GM08714 (cell line): ENCODE results near the gene ARHGEF19.
"Not testable (repeated sequence)": the region's sequence is repeated elsewhere in the genome, so short reads cannot be mapped to it uniquely, and the experiment has no call there.

Source experiments
- H3K4me3 ChIP-seq: fragments of 200-500 bp; sonication (Bioruptor generic); 2 replicates; pipeline ENCODE4 v1.5.1; 2014; ENCODE audit warnings: mild to moderate bottlenecking, low read length, inconsistent platforms
- ZNF274 ChIP-seq: IDR thresholded peaks from 2 replicates; pipeline ENCODE4 v1.6.1; 2012; ENCODE audit warnings: mild to moderate bottlenecking, low read depth, low read length

Gene ARHGEF19

GRCh38 chr1:16236511-16237342, 24.3 kb upstream of the ARHGEF19 start, which contains the start of gene CPLANE2:
Gene CPLANE2 (minus strand): TSS chr1:16237183. CDS start chr1:16236742, 441 bp downstream.
- TF ChIP-seq ZNF274, result no peak
- H3K4me3 ChIP-seq, result peak within 1 kb of the TSS; percentile 83

GRCh38 chr1:16235944-16236510, 23.6 kb upstream of the ARHGEF19 start:
- no peak for TF ChIP-seq ZNF274
- H3K4me3 ChIP-seq, result peak overlapping the region; percentile 83; the same call in 1 of the 2 replicates

GRCh38 chr1:16235347-16235746, 22.9 kb upstream of the ARHGEF19 start:
- TF ChIP-seq ZNF274, result no peak
- no peak overlapping the region for H3K4me3 ChIP-seq

- no peak for TF ChIP-seq ZNF274
- no peak overlapping the region for H3K4me3 ChIP-seq
Observed at GRCh38 chr1:16233431-16233830, 21.0 kb upstream of the ARHGEF19 start.

- TF ChIP-seq ZNF274, result no peak
- H3K4me3 ChIP-seq, result no peak overlapping the region
Observed at GRCh38 chr1:16232316-16232710, 19.9 kb upstream of the ARHGEF19 start.

GRCh38 chr1:16231331-16232315, 19.2 kb upstream of the ARHGEF19 start:
- H3K4me3 ChIP-seq, result no peak overlapping the region

GRCh38 chr1:16230744-16231143, 18.3 kb upstream of the ARHGEF19 start:
- no peak for TF ChIP-seq ZNF274
- no peak overlapping the region for H3K4me3 ChIP-seq

More at GRCh38 chr1:16231331-16232315, 19.2 kb upstream of the ARHGEF19 start:
- no peak for TF ChIP-seq ZNF274

- no peak overlapping the region for H3K4me3 ChIP-seq
- no peak for TF ChIP-seq ZNF274
Observed at GRCh38 chr1:16229976-16230740, 17.7 kb upstream of the ARHGEF19 start.

- no peak overlapping the region for H3K4me3 ChIP-seq
- TF ChIP-seq ZNF274, result no peak
Observed at GRCh38 chr1:16226490-16227179, 14.2 kb upstream of the ARHGEF19 start.

- no peak for TF ChIP-seq ZNF274
- no peak overlapping the region for H3K4me3 ChIP-seq
Observed at GRCh38 chr1:16226129-16226489, 13.7 kb upstream of the ARHGEF19 start.

- no peak for TF ChIP-seq ZNF274
- H3K4me3 ChIP-seq, result no peak overlapping the region
Observed at GRCh38 chr1:16224472-16224871, 12.0 kb upstream of the ARHGEF19 start.

GRCh38 chr1:16222716-16223115, 10.3 kb upstream of the ARHGEF19 start:
- H3K4me3 ChIP-seq, result not testable (repeated sequence)

- no peak for TF ChIP-seq ZNF274
- H3K4me3 ChIP-seq, result no peak overlapping the region
Observed at GRCh38 chr1:16221499-16221898, 9.0 kb upstream of the ARHGEF19 start.
